Vagina (tissue), 2 donors: Measurements from ENCODE around the gene PLAA. TPM values are rescaled to one million over a fixed set of nuclear protein-coding genes. Genes with fewer than 3 reads are reported as not detected.
A peak's percentile ranks its signal among the peaks of the same experiment; 100 is the strongest.

Experiments
- DNase-seq, 2 donors: peaks; one replicate each; pipeline ENCODE4 v3.0.0-alpha.2; 2017; ENCODE audit errors: extremely low spot score in 2 of 2
- H3K27ac ChIP-seq: fragments of 200-600 bp; sonication (generic); one replicate; pipeline ENCODE4 v1.5.1; 2019
- H3K27me3 ChIP-seq: fragments of 200-600 bp; sonication (generic); one replicate; pipeline ENCODE4 v1.5.1; 2019
- H3K36me3 ChIP-seq, 2 donors: fragments of 200-600 bp; sonication (generic); one replicate each; pipeline ENCODE4 v1.5.1; 2017 to 2019
- H3K4me1 ChIP-seq: fragments of 200-600 bp; sonication (generic); one replicate; pipeline ENCODE4 v1.5.1; 2019
- H3K4me3 ChIP-seq, 2 donors: fragments of 200-600 bp; sonication (generic); 1 replicate in 1 of 2; 2 replicates in 1 of 2; pipeline ENCODE4 v1.5.1; 2016 to 2019
- H3K9me3 ChIP-seq: fragments of 200-600 bp; sonication (generic); one replicate; pipeline ENCODE4 v1.5.1; 2019
- CTCF ChIP-seq, 3 experiments: fragments of 450-650 bp in 2 of 3; fragments of 200-600 bp in 1 of 3; sonication (generic) in 1 of 3; IDR thresholded peaks; one replicate each; pipeline ENCODE4 v1.5.1; 2017 to 2019; ENCODE audit warnings: antibody characterized with exemption in 3 of 3, mild to moderate bottlenecking in 2 of 3, moderate library complexity in 2 of 3
- POLR2A ChIP-seq, 2 donors: fragments of 450-650 bp; IDR thresholded peaks; one replicate each; pipeline ENCODE4 v1.6.1; 2017; ENCODE audit warnings: antibody characterized with exemption in 2 of 2, mild to moderate bottlenecking in 2 of 2, moderate library complexity in 2 of 2
- POLR2AphosphoS5 ChIP-seq, 2 donors: sonication (generic); formaldehyde crosslinking; IDR thresholded peaks; one replicate each; pipeline ENCODE4 v1.9.0; 2017; ENCODE audit warnings: antibody characterized with exemption in 2 of 2, mild to moderate bottlenecking in 2 of 2, low read depth in 1 of 2; ENCODE audit not compliant: insufficient read depth in 1 of 2
- intact Hi-C: fragments of 100-400 bp; cut with DNase I; formaldehyde crosslinking; loops from one replicate; pipeline ENCODE4 v1.15.1; 2023
- total RNA-seq: library from RNA; depleted of rRNA; stranded (reverse); fragments of >200 nt; gene quantifications from one replicate; pipeline ENCODE4 v1.2.3, GENCODE V29; 2016

PLAA gene
- total RNA-seq, 1 donor from 2014 or later = 28.5 TPM

GRCh38 chr9:26947736-26948135, 694 bp upstream of the PLAA start:
- intact Hi-C loops = loop anchor here (10.0 kb wide), 1 partner anchor 53 kb away; the partner anchor contains the start of gene CAAP1
- no peak for TF ChIP-seq CTCF (IDR thresholded peaks at IDR 0.05)
- no peak for TF ChIP-seq POLR2A (IDR thresholded peaks at IDR 0.05)
- no peak for TF ChIP-seq POLR2AphosphoS5 (IDR thresholded peaks at IDR 0.05; ENCODE audit: insufficient read depth in 1 of 2, low read depth in 1 of 2)
- H3K4me3 ChIP-seq = peak overlapping the region; percentile 98 to 100
- H3K27ac ChIP-seq = peak overlapping the region; percentile 97
- H3K4me1 ChIP-seq = peaks cover 41% of the 10 kb centered on the region
- H3K9me3 ChIP-seq = no peaks in the 10 kb centered on the region
- H3K36me3 ChIP-seq = no peaks in the 10 kb centered on the region
- no peak for DNase-seq
- H3K27me3 ChIP-seq = no peaks in the 10 kb centered on the region

- intact Hi-C loops = loop anchor here (10.0 kb wide), 1 partner anchor 51 kb away; the partner anchor contains the start of gene CAAP1
- Histone ChIP-seq H3K36me3 (no peaks in the 10 kb centered on the region), H3K27ac (no peak overlapping the region), H3K27me3 (no peaks in the 10 kb centered on the region), H3K4me3 (peak overlapping the region; percentile 98 to 100), H3K9me3 (no peaks in the 10 kb centered on the region), H3K4me1 (peaks cover 48% of the 10 kb centered on the region)
- TF ChIP-seq CTCF (IDR thresholded peaks at IDR 0.05) = no peak
- no peak for TF ChIP-seq POLR2AphosphoS5 (IDR thresholded peaks at IDR 0.05; ENCODE audit: insufficient read depth in 1 of 2, low read depth in 1 of 2)
- no peak for TF ChIP-seq POLR2A (IDR thresholded peaks at IDR 0.05)
- no peak for DNase-seq
These were observed 1.5 kb downstream of the PLAA start for GRCh38 chr9:26945591-26945990.

- intact Hi-C loops = loop anchor here (10.0 kb wide), 1 partner anchor 46 kb away; the partner anchor contains the start of gene CAAP1
- no peaks in the 10 kb centered on the region for H3K9me3 ChIP-seq
- H3K4me3 ChIP-seq = no peak overlapping the region
- H3K27me3 ChIP-seq = no peaks in the 10 kb centered on the region
- no peak overlapping the region for H3K27ac ChIP-seq
- H3K36me3 ChIP-seq = peaks cover 0 to 3% of the 10 kb centered on the region in 2 donors
- TF ChIP-seq POLR2AphosphoS5 (IDR thresholded peaks at IDR 0.05; ENCODE audit: insufficient read depth in 1 of 2, low read depth in 1 of 2) (no peak), POLR2A (IDR thresholded peaks at IDR 0.05) (no peak), CTCF (IDR thresholded peaks at IDR 0.05) (no peak)
- DNase-seq = no peak
- peaks cover 42% of the 10 kb centered on the region for H3K4me1 ChIP-seq
These were observed 6.3 kb downstream of the PLAA start for GRCh38 chr9:26940779-26941178.

- no peak for DNase-seq
- H3K27me3 ChIP-seq = no peaks in the 10 kb centered on the region
- H3K9me3 ChIP-seq = no peaks in the 10 kb centered on the region
- H3K4me1 ChIP-seq = peaks cover 35% of the 10 kb centered on the region
- no peak for TF ChIP-seq POLR2AphosphoS5 (IDR thresholded peaks at IDR 0.05; ENCODE audit: insufficient read depth in 1 of 2, low read depth in 1 of 2)
- TF ChIP-seq POLR2A (IDR thresholded peaks at IDR 0.05) = no peak
- TF ChIP-seq CTCF (IDR thresholded peaks at IDR 0.05) = no peak
- peaks cover 0 to 3% of the 10 kb centered on the region in 2 donors for H3K36me3 ChIP-seq
- intact Hi-C loops = loop anchor here (10.0 kb wide), 1 partner anchor 45 kb away; the partner anchor contains the start of gene CAAP1
- no peak overlapping the region for H3K4me3 ChIP-seq
- H3K27ac ChIP-seq = no peak overlapping the region
These were observed 6.9 kb downstream of the PLAA start for GRCh38 chr9:26939955-26940711.

- no peaks in the 10 kb centered on the region for H3K27me3 ChIP-seq
- H3K4me1 ChIP-seq = peaks cover 16% of the 10 kb centered on the region
- TF ChIP-seq POLR2AphosphoS5 (IDR thresholded peaks at IDR 0.05; ENCODE audit: insufficient read depth in 1 of 2, low read depth in 1 of 2) (no peak), CTCF (IDR thresholded peaks at IDR 0.05) (no peak), POLR2A (IDR thresholded peaks at IDR 0.05) (no peak)
- H3K4me3 ChIP-seq = no peak overlapping the region
- no peak for DNase-seq
- no peaks in the 10 kb centered on the region for H3K9me3 ChIP-seq
- intact Hi-C loops = no loop called here
- H3K27ac ChIP-seq = no peak overlapping the region
- H3K36me3 ChIP-seq = peaks cover 0 to 6% of the 10 kb centered on the region in 2 donors
These were observed 9.1 kb downstream of the PLAA start for GRCh38 chr9:26937816-26938371.
